Measurements from ENCODE around the gene FLII. TPM values are rescaled to one million over a fixed set of nuclear protein-coding genes. Genes with fewer than 3 reads are reported as not detected.

FLII gene
- polyA plus RNA-seq, 1 of the 3 experiments (the other 2 are of a cell fraction): 244 TPM

DNA sequence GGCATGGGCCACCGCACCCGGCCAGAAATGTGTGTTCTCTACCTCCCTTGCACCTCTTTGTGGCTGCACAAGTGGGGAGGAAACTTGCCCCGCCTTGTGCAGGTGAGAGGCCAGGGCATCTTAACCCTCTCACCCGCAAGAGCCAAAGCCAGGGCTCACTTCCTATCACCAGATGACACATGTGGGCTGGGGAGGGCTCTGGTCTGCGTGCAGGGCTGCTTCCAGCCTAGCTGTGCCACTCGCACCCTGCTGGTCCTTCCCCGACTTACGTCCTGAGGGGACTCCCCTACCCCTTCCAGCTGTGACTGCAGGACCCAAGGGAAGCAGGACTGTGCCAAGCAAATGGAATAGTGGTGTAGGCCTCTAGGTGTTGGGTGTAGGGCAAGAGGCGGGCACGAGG lies 8.8 kb upstream of the FLII start:
- no peaks in the 10 kb centered on the region for H3K27me3 ChIP-seq (ENCODE audit: insufficient read depth)
- no peak overlapping the region for H3K27ac ChIP-seq (ENCODE audit: low read depth in 2 of 2, low read length in 1 of 2)
- no peaks in the 10 kb centered on the region for H4K20me1 ChIP-seq (ENCODE audit: insufficient read depth)
- ChIA-PET CTCF (no interaction called here), POLR2A (no interaction called here)
- H3K9me2 ChIP-seq: no peaks in the 10 kb centered on the region
- peaks cover 3% of the 10 kb centered on the region for H3F3A ChIP-seq (replicated peaks; ENCODE audit: insufficient read depth)
- H3K79me2 ChIP-seq (ENCODE audit: insufficient read depth): peaks cover 8% of the 10 kb centered on the region
- no peak for DNase-seq
- TF ChIP-seq MEF2A (IDR thresholded peaks at IDR 0.05; ENCODE audit: borderline replicate concordance, low read depth) (no peak), FOSL2 (IDR thresholded peaks at IDR 0.05; ENCODE audit: borderline replicate concordance, low read depth) (no peak), MXI1 (IDR thresholded peaks at IDR 0.05; ENCODE audit: low read depth, low read length) (no peak), USF1 (IDR thresholded peaks at IDR 0.05; ENCODE audit: borderline replicate concordance, low read depth) (no peak), TEAD4 (IDR thresholded peaks at IDR 0.05; ENCODE audit: borderline replicate concordance, insufficient read depth) (no peak), RCOR1 (IDR thresholded peaks at IDR 0.05; ENCODE audit: low read length) (no peak), SMC3 (IDR thresholded peaks at IDR 0.05; ENCODE audit: low read depth, low read length) (no peak), TAF1 (IDR thresholded peaks at IDR 0.05; ENCODE audit: borderline replicate concordance, low read depth, low read length) (no peak), YY1 (IDR thresholded peaks at IDR 0.05; ENCODE audit: low read depth) (no peak), EP300 (IDR thresholded peaks at IDR 0.05; ENCODE audit: borderline replicate concordance in 1 of 2, low read depth in 1 of 2, low read length in 1 of 2) (no peak), ZBTB33 (IDR thresholded peaks at IDR 0.05; ENCODE audit: borderline replicate concordance, low read depth) (no peak), FOXM1 (IDR thresholded peaks at IDR 0.05; ENCODE audit: low read depth) (no peak), NRF1 (IDR thresholded peaks at IDR 0.05; ENCODE audit: low read depth, low read length) (no peak), SIN3A (IDR thresholded peaks at IDR 0.05; ENCODE audit: borderline replicate concordance, low read depth, low read length) (no peak)
- TF ChIP-seq, protein P1, sequence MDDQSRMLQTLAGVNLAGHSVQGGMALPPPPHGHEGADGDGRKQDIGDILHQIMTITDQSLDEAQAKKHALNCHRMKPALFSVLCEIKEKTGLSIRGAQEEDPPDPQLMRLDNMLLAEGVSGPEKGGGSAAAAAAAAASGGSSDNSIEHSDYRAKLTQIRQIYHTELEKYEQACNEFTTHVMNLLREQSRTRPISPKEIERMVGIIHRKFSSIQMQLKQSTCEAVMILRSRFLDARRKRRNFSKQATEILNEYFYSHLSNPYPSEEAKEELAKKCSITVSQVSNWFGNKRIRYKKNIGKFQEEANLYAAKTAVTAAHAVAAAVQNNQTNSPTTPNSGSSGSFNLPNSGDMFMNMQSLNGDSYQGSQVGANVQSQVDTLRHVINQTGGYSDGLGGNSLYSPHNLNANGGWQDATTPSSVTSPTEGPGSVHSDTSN (IDR thresholded peaks at IDR 0.05): no peak
- H3K4me2 ChIP-seq: no peak overlapping the region
- no peaks in the 10 kb centered on the region; a peak in 2 of 4 replicates for H3K4me1 ChIP-seq (ENCODE audit: control insufficient read depth in 1 of 2, insufficient read depth in 2 of 2, low read depth in 1 of 2, low read length in 1 of 2)
- H2AFZ ChIP-seq (ENCODE audit: low read depth): no peak overlapping the region
- 89% methylated on average over 8 of the region's 10 CpGs for whole genome bisulfite sequencing (ENCODE audit: low lambda C conversion rate)
- no peak overlapping the region for H3K9ac ChIP-seq
- no peak overlapping the region for H3K4me3 ChIP-seq (ENCODE audit: low read depth in 2 of 2, low read length in 1 of 2)
- peaks cover 3 to 26% of the 10 kb centered on the region in 2 experiments for H3K36me3 ChIP-seq (replicated peaks in 1 of 2; ENCODE audit: control insufficient read depth in 1 of 2, insufficient read depth in 2 of 2, low read length in 1 of 2)
- H3K9me3 ChIP-seq: no peaks in the 10 kb centered on the region

Data from SK-N-SH (cell line).